Measurements from ENCODE around the gene CCDC33.
A peak's percentile ranks its signal among the peaks of the same experiment; 100 is the strongest.

Gene CCDC33
- 0 to 5.5 (median 0) reads per million in 17 experiments for total RNA-seq

DNA sequence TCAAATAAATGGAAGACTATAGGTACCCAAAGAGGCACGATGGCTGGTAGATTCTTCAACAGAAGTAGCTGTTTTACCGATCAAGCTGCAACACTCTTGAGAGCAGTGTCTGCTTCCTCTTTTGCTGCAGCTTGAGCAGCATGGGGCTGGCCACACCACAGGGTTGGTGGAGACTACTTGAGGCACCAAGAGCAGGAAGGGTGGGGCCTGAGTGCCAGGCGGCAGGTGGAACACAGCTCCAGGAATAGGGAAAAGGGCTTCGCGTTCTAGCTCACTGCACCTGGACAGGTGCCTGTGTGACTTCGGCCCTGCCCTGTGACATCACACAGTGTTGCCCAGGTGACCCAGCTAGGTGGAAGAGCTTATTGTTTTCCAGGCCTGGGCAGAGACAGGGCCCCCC is at the start of gene CCDC33:
Gene CCDC33 (plus strand): TSS at position 365 of the 400 bp plus-strand sequence. CDS start 394 bp downstream, outside the sequence.
- DNase-seq, result peak; percentile 28 to 53 (median 48)

DNA sequence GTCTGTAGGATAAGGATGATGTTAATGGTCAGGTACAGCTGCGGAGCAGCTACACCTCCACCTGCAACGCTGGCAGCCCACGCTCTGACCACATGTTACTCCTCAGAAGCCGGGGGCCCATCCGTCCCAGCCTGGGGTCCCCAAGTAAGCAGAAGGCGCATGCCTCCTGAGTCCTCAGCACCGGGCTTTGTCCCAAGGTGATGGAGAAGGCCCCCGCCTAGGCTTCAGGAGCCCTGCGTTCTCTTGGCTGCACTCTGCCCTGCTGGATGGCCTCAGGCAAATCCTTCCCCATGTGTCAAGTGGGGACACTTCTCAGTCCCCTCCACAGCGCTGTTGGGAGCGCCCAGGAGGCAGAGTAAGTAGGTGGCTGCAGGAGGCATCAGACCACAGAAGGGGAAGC is 47.9 kb upstream of the CCDC33 start:
- DNase-seq, result no peak

DNA sequence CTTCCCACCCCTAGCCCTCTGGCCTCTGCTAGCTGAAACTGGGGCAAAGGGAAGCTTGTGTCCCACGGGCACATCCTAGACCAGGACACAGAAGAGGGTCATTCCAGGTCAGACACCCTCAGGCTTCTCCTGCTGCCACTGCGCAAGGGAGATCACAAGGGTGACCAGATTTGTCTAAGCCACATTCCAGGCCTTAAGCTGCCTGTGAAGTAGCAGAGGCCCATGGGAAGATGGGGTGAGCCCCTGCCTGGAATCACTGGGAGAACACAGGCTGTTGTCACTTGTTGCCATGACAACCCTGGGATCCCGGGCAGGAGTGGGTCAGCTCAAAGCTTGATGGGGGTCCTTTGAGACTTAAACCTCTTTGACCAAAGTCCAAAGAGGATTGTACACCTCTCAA is 44.3 kb upstream of the CCDC33 start:
- peak in 2 of 4 experiments; percentile 7 to 8 for DNase-seq

DNA sequence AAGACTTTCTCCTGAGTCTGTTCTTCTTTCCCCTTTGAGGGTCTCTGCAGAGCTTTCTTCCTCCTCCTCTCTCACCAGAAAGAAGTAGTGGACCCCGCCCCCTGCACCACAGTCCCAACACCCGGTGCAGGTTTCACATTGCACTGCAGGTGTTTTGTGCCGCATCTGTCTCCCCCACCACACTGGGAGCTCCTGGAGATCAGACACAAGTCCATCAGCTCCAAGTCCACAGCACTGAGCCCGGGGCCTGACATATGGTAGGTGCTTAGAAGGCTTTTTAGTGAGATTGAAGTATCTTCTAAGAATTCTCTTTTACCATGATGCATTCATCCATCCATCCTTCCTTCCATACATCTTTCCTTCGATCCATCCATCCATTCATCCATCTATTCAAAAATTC is 43.4 kb upstream of the CCDC33 start:
- DNase-seq, result no peak

DNA sequence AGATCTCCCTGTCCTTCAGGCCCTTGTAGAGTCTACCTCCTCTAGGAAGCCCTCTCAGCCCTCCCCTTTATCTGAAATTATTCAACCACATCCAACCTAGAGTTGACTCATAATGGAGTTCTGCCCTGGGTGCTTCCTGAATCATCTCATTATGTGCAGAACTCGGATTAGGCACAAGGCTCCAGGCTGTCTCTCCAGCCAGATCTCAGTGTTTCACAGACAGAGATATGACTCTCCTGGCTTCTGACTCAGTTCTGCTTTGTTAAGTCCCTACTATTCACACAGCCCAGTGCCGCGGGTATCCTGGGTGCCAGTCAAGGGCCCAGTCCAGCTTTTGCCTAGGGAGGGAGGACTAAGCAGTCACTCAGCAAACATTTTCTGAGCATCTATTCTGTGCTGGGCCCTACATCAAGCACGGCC is 42.8 kb upstream of the CCDC33 start:
- DNase-seq, result peak in 2 of 4 experiments; percentile 12 to 18

DNA sequence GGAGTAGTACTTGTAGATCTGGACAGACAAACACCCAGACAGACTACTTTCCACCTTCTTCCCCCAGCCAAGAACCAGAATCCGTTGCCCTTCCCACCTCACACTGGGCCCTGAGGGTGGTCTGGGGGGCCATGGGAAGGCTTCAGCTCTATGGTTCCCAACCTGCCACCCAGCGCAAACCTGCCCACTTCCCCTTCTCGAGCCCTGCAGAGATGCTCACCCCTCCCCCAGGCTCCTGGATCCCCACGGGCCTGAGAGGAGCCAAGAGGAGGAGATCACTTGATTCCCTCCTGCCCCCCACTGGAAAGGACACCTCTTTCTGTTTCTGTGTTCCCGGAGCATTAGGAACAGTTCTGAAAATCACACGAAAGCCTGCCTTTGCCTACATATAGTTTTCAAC is 42.2 kb upstream of the CCDC33 start:
- no peak for DNase-seq

DNA sequence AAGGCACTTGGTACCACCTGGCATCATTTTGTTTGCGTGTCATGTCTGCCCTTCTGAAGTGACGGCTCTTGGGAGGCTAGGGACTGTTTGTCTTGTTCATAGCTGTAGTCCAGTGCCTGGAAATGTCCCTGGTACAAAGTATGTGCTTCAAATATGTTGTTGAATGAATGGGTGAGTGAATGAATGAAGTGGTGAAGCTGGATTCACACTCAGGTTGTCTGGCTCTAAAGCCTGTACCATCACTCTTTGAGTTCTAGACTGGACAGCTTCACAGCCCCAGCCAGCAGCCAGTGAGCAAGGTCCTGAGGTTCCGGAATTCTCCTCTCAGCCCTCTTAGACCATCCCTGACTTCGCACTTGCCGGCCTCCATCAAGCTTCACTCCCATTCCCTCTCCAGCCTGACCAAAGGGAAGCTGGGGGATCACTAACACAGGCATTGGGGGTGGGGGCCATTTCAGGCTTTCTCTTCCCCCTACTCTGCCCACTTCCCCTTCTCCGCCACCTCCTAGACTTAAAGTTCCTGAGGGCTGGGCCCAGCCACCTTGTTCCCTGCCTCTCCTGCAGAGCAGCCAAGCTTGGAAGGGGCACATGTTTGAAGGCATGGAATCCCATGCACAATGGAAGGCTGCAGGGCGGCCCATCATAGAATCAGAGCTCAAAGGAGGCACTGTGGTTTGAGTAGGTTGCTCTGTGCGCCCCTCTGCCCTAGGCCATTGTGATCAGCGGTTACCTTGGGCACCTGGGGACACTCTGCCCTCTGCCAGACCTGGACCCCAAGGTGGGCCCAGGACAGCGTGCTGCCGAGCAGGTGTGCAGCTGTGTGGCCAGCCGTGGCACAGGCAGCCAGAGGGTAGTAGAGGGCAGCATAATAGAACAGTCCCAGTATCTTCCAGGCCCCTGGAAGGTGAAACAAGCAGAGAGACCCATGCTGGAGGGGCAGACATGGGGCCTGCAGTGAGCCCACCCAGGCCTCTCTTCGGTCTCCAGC is 41.3 kb upstream of the CCDC33 start:
- DNase-seq, result peak in 3 of 4 experiments; percentile 7 to 32 (median 20)

DNA sequence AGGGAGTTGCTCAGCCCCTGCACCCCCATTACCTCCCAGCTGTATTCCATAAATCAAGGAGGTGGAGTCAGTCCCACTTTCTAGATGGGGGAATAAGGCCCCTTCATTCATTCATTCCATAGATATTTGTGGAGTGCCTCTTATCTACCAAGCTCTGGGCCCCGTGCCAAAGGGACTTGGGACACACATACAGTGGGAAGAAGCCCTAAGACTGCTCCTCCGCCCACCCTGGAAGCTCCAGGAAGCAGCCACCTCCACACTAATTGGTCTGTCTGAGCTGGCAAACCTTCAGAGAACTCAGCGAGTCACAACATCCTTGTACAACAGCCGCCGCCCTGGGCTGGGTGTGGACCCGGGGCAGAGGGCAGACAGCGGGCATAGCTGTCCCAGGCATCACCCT is 40.0 kb upstream of the CCDC33 start:
- peak; percentile 63 to 85 (median 79) for DNase-seq

DNA sequence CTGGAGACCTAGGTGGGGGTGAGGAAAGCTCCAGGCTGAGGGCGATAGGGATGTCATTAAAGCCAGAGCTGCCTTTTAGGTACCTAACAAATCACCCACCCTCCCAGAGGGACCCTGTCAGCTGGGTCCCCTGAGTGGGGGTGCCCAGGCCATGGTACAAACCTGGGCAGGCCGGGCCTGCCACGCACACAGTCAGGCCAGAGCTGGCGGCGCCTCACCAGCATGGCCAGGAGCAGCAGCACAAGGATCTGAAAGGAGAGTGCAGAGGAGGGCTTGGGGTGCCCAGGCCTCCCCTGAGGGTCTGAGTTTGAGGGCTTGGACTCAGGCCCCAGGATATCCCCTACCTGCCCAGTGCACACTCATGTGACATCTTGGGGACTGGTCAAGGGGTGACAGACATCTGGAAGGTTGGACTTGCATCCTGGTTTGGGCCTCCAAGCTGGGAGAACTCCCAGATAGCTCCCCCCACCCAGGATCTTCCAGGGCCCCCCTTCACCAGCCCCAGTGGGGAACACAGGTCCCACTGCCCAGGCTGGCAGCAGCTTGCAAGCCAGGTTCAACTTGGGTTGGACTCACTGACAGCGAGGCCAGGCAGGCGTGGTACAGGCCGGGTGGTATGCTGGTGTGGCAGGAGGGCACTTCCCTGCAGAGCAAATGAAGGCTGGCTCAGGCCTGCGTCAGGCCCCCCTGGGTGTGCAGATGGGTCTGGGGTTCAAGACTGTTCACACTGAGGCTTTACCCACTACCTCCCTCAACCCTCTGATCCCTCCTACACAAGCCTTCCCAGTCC is 38.8 kb upstream of the CCDC33 start:
- no peak for DNase-seq

DNA sequence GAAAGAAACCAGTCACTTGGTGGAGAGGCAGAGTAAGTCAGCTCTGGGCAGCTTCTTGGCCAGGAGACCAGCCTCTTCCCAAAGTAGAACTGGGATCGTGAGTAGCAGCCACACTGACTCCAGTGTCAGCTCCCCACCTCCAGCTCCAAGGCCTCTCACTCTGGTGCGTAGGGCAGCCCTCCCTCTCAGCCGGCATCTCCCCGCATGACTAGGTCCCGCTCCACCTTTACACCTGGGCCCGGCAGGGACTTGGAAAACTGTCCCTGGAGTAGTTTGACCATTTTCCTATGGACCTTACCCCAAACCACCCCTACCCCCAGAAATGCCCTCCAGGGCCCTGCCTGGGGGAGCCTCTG is 36.9 kb upstream of the CCDC33 start:
- no peak for DNase-seq

DNA sequence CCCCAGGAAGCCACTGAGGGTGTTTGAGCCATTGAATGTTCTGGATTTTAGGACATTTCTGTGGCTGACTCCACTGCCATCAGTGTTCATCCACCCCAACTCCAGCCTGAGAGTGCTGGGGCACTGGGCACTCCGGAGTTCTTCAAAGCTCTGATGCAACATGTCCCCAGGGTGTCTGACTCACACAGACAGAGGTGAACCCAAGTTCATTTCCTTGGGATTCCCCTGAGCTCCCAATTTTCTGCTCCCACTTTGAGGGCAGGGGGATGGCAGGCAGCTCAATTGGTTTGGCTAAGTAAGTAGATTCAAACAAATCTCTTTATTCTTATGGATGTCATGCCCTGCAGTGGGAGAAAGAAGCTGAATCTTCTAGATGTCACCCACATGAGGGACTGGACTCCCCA is 35.7 kb upstream of the CCDC33 start:
- peak in 3 of 4 experiments; percentile 14 to 32 (median 27) for DNase-seq

DNA sequence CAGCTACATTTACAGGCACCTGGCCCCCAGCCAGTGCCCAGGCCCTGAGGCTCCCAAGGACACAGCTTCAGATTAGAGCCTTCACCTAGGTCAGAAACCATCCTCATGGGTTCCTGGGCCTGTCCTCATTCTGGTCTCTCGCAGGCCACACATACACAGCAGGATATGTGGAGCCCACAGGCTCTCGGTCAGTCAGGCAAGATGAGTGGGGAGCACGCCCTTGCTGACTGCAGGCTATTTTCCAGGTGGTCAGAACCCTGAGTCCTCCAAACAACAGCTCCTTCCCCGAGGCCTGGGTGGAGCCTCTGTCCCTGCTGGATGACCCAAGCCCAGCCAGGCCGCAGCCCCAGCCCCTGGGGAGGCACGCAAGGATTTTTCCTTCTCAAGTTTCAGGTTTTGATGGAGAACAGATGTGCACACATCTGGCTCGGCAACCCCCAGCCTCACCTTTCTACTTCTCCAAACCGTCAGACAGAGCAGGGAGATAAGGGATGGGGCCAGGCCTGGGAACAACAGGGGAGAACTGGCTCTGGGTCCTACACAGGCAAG is 35.2 kb upstream of the CCDC33 start:
- DNase-seq, result no peak

DNA sequence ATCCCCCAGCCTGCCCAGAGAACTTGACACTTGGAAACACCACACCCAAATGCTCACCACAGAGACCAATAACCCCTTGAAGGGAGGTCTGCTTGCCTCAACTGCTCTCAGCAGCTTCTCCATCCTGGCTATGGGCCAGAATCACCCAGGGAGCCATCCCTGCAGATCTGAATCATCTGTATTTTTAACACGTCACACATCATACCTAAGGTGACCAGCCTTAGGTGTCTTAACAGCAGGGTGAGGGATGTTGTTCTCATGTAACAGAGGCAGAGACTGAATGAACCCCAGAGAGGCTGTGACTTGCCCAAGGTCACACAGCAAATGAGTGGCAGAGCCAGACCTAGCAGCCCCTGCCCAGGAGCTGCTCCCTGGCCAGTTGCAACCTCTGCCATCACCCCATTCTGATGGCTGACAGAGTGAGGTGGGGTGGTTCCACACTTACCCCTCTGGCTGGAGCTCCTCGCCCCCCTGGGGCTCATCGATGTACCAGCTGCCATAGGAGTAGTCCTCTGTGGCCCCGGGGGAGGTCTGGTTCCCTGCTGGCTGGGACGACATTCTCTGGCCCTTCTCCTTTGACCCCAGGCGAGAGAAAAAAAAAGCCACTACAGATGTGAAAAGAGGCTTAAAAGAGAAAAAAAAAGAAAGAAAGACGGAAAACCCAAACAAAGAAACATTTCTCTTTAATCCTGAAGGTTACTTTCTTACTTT is 34.3 kb upstream of the CCDC33 start:
- no peak for DNase-seq

DNA sequence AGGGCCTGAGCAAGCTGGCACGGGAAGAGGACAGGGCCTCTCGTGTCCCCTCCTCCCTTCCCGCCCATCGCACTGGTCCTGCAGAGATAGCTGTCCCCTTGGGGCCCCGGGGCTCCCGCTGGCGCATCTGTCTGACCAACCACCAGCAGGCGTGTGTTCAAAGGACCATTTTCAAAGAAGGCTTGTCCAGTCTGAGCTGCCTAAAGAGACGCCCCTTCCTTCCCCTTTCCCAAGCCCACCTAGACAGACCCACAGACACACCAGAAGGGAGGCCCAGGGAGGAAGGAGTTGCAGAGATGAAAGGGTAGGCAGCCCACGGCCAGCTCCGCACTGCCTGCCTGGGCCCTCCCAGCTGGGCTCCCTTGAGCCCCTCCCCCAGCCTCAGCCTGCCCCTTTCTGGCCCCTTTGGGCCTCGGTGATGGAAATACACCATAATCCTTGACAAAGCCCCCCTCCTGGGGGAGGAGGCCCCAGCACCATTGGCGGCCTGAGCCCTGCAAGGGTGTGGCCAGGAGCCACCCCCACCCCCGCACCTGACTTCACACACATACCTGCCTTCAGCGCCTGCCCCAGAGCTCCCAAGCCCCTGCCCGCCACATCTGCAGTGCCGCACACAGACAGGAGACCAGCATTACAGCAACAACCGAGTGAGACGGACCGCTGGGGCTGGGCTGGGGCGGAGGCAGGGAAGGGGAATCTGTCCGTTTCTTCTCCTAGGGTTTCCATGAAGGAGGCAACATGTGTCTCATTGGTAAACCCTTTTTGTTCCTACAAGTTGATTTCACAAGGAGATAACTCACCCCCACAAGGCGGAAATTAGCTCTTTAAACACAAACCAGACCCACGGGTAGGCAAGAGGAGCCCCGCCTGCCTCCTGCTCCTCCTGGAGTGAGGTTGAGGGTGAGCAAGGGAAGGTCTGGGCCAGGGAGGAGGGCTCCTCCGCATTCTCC is 33.4 kb upstream of the CCDC33 start, which contains the start of gene STRA6:
Gene STRA6 (minus strand): TSS at position 336 of the 950 bp plus-strand sequence. CDS start 520 bp downstream, outside the sequence.
- DNase-seq, result peak in 3 of 4 experiments; percentile 12 to 21 (median 16)

DNA sequence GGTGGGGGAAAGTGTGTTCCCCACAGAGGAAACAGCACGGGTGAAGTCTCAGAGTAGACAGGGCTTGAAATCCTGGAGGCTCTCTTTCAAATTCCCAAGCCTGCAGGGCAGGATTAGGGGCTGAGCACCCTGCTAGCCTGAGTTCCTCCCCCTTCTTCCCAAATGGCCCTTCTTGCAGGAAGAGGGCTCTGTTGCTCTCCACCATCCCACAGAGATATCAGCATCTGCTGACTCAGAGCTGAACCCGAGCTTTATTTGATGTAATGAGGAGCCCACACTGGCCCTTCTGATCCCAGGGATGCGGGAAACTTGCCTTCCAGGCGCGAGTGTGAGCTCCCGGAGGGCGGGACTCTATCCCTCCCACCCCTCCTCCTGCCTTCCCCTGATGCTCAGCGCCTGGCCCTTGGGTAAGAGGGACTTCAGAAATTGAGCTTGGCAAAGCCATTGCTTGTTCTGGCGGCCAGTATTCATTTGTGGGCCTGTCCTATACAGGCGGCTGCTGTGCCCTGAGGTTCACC is 32.2 kb upstream of the CCDC33 start:
- DNase-seq, result peak in 2 of 4 experiments; percentile 9 to 19

DNA sequence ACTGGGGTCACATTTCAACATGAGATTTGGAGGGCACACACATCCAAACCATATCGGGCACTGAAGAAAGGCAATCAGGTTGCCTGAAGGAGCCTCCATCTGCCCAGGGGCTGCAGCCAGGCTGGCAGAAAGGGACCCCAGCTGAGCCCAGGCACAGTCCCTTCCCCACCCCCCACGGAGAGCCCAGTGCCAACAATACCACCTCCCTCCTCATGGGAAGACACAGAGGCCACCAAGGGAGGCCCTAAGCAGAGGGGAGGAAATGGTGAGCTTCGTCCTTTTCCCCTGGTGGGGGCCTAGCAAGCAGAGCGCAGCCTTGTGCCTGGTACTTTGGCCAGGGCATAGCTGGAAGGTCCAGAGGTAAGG is 30.6 kb upstream of the CCDC33 start:
- DNase-seq, result no peak

DNA sequence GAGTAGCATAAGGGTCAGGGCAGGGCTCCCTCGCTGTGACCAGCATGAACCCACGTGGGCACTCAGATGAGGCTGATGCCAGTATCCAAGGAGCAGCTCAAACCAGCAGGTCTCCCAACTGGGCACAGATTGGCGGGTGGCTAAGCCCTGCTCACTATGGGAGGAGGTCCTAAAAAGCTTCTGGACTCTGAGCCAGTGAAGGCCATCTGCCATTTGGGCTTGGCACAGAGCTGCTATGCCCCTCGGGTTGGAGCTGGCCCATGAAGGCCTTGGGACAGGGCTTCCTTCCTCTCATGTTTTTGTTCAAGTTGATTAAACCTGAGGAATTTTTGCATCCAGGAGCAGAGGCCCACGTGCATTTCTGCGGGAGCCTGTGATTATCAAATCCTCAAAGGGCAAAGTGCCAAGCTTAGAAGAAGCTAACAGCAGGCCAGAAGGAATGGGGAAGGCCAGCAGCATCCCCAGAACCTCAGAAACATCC is 29.3 kb upstream of the CCDC33 start:
- DNase-seq, result no peak

DNA sequence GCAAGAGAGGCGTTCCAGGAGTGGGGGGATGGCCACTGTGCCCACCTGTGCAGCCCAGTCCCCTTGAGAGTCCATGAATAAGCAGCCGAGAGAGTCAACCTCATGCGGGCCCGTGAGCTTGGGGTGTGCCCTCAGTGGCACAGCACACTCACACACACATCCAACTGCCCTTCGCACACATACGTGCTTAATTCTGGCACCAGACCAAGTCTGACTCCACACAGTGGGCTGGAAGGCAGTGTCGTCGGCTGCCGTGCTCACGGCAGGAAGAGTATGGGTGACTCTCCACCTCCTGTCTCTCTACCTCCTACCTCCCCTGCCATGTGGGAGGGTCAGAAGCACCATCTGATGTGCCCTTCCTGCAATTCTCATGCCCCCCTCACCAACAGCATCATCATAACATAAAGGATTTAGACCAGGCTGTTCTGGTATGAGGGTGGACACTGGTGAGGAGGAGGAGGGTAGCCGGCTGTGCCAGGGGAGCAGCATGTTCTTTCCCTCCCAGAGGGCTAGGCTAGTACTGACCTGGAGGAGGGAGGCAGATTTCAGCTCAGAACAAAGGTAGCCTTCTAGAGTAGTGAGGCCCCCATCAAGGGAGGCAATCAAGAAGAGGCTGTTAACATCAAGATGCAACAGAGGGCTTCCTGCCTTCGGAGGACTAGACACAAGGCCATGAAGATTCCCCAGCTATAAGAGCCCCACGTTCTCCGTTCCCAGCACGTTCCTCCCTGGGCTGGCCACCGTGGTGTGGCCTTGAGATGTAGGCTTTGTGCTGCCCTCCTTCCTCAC is 28.3 kb upstream of the CCDC33 start:
- DNase-seq, result no peak

DNA sequence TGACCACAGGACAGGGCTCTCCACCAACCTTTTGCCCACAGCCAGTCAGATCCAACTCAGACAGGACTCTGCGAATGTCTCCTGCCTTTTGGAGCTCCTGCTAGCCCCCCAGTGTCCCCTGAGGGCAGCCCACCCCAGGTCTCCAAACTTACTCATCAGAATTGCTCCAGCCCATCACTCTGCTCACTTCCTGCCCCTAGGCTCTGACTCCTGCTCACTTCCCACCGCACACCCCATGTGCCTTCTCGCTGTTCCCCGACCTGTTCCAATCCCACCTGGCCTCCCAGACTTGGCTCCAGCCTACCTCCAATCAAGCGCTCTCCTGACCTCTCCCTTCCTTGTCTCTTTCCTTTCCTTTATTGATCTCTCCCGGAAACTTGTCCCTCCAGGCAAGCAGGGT is 27.6 kb upstream of the CCDC33 start:
- no peak for DNase-seq
